Measurements from ENCODE around the gene TRAF7.

The TRAF7 gene

DNA sequence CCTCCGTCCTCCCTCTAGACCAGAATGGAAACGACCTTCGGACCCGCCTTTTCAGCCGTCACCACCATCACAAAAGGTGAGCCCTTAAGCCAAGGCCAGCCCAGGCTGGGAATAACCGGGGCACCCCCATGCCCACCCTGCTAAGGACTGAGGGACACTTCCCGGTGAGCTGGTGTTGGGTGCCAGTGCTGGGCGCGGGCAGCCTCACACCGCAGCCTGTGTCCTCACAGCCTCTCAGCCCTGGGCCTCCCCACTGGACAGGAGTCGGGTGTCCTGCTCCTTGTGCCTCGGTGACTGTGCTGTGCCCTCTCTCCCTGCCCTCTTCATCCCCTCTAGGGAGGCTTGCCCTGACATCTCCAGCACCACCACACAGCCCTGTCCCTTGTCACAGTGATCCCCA, 10.3 kb downstream of the TRAF7 start:
- DNase-seq (ENCODE audit: low read depth), result no peak

DNA sequence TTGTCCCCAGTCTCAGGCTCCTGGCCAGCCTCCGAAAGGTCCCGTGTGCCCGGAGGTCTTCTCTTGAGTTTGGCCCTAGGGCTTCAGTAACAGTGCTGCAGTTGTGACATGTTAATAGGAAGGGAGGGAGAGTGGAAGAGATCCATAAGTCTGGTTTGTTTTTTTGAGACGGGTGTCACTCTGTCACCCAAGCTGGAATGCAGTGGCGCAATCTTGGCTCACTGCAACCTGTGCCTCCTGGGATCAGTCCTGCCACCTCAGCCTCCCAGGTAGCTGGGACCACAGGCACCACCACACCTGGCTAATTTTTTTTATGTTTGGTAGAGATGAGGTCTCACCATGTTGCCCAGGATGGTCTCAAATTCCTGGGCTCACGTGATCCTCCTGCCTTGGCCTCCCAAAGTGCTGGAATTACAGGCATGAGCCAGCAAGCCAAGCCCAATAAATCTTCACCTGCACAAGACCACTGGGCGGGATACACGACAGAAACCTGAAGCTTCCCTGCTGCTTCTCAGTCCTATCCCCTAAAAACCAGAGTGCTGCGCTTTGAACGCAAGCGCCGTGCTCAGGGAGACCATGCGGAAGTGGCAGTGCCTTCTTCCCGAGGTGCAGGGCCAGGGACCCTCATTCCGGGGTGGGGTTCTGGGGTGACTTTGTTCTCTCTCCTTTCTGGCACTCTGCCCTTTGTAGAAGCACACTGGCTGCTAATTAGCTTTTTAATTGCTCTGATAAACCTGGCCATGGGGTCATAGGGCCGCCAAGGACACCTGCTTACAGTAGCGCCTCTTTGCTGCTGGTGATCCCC, 10.9 kb downstream of the TRAF7 start:
- no peak for DNase-seq (ENCODE audit: low read depth)

DNA sequence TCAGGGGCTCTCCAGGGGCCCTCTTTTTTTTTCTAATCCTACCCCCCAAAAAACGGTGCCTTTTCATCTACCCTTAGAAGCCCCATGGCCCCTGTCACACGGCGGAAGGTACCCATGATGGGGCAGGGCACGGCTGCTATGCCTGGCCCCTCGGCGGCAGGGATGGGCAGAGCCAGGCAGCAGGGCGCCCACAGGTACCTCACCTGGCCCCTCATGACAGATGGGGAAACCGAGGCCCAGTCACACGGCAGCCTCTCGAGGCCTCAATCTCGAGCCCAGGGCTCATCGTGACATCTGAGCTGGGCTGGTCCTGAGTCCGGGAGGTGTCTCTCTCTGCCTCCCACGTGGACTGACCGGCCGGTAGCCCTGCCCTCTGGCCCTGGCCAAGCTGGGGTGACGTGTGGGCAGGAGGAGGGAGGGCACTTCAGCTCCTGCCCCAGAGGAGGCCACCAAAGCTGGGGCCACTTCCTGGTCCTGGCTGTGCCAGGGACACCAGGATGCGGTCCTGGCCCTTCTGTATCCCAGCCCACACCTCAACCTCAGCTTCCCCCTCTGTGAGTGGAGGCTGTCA, 11.6 kb downstream of the TRAF7 start:
- DNase-seq (ENCODE audit: low read depth), result no peak

DNA sequence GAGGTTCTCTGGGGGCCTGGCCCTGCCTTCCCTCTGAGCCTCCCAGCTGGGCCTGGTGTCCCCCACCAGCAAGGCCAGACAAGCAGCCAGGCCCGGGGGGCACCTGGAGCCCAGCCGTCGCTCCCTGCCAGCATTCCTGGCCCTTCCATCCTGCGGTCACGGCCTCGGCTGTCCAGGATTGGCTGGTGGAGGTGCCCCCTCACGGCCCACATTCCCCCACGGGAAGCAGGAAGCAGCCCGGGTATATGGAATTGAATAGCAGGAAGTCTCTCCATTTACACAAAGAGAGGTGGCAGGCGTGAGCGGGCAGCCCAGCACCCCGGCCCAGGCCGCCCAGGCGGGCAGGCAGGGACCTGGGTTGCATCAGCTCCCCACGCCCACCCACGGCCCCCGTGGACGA, 14.5 kb downstream of the TRAF7 start:
- DNase-seq (ENCODE audit: low read depth), result no peak

DNA sequence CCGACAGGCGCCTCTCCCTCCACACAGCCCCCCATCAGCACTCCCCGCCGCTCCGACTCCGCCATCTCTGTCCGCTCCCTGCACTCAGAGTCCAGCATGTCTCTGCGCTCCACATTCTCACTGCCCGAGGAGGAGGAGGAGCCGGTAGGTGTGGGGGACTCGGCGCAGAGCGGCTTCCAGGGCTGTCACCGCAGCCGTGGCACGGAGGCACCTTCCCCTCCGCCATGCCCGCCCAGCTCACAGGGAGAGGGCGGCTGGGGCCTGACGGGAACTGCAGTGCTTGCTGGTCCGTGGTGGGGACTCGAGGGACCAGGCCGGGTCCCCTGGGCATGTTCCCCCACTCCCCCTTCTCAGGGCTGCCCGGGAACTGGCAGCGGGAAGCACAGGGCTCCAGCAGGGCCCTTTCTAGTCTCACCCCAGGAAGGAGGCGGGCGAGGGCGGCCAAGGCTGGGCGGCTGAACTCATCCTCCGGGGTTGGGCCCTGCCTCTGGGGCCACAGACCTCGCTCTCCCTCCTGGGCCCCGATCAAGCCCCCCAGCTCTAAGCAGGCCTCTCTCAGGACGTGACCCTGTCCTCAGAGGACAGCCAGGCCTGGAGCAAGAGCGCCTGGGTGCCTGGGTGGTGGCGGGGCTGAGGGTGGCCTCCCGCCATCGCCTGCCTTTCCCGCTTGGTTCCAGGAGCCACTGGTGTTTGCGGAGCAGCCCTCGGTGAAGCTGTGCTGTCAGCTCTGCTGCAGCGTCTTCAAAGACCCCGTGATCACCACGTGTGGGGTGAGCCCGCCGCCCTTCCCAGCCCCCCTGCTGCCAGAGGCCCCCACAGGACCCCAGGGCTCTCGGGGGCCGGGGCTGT, 15.2 kb downstream of the TRAF7 start:
- DNase-seq (ENCODE audit: low read depth), result no peak

DNA sequence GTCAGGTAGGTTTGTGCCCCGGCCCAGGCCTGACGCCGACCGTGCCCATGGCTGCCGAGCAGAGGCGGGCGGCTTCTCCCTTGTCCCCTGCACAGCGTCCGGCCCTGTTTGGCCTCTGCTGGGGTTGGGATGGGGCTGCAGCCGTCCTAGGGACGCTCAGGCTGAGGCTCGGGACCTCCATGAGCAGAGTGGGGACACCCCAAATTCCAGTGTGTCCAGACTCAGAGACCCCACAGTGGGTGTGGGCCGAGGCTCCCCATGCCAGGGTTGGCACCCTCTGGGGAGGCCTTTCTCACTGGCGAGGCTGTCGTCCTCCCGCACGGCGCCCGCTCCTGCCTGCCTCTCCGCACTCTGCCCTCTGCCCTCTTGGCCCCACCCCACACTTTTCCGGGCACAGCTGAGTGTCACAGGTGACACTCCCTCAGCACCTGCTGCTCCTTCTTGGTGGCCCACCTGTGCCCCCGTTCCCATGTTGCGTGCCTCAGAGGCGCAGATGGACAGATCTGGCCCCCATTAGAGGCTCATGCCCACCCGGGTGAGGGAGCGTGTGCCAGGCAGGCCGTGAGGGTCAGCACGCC, 16.1 kb downstream of the TRAF7 start:
- DNase-seq (ENCODE audit: low read depth), result no peak

DNA sequence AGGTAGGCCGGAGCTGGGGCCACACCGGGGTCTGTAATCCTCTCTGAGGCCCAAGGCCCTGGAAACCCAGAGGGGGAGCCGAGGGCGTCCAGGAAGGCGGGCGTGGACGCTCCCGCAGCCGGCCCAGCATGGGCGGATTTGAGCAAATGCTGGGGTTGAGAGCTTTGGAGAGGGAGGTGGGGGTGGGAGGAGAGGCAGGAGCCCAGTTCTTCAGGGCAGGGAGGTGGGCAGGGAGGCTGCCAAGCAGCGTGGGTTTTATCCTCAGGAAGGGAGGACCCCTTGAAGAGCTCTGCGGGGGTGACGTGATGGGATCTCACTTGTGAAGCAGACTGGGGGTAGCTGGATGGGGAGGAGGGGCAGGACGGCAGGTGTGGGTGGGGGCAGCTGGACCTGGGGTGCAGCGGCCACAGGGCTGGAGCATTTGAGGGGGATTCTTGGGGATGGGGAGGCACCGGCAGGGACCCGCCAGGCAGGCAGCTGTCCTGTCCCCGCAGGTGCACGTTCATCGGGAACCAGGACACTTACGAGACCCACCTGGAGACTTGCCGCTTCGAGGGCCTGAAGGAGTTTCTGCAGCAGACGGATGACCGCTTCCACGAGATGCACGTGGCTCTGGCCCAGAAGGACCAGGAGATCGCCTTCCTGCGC, 17.2 kb downstream of the TRAF7 start:
- DNase-seq (ENCODE audit: low read depth), result no peak

DNA sequence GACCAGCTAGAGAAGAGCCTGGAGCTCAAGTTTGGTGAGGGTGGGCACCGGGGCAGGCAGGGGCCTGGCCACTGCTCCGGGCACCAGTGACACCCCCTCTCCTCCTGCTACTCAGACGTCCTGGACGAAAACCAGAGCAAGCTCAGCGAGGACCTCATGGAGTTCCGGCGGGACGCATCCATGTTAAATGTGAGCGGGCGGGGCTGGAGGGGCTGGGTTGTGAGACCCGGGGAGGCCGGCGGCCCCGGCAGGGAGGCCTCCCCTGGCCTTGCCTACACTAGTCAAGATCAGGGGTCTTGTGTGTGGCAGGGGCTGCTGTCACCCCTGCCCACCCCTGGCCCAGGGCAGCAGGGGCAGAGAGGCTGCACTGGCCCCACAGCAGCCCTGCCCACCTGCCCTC, 17.8 kb downstream of the TRAF7 start:
- no peak for DNase-seq (ENCODE audit: low read depth)

DNA sequence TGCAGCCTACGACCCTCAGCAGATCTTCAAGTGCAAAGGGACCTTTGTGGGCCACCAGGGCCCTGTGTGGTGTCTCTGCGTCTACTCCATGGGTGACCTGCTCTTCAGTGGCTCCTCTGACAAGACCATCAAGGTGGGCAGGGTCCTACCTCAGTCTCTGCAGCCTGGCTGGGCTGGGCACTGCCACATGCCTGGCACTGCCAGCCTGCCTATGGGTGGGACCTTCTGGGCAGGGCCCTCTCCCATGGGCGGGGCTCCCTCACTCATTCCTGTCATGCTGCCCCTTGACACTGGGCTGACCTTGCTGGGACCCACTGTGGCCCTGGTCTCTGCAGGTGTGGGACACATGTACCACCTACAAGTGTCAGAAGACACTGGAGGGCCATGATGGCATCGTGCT, 18.3 kb downstream of the TRAF7 start:
- DNase-seq (ENCODE audit: low read depth), result no peak

DNA sequence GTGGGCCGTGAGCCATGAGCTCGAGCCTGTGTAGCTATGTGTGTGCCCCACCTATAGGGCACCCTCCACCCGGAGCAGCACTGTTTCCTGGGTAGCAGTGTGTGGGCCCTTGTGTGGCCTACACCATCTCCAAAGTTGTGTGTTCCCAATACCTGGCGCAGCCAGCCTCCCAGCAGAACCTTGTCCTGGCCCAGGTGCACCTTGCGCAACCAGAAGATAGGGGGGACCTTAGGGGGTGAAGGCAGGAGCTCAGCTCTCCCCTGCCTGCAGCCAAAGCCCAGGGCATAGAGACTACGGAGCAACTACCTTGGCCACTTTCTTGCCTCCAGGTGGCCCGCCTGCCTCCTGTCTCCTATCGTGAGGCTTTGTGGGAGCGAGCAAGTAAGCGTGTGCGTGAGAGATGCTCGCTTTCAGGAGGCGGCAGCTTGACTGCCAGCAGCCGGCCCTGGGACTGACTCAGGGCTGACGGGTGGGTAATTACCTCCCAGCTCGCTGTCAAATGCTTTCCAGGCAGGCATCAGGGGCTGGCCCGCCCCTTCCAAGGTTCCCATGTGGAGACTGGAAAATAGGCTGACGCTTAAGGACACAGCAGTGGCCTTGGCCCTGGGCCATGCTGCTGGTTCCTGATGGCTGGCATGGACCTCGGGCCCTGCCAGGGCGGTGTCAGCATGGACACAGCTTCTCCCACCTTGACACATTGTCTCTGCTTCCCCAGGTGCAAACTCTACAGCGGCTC, 19.0 kb downstream of the TRAF7 start:
- DNase-seq (ENCODE audit: low read depth), result no peak

DNA sequence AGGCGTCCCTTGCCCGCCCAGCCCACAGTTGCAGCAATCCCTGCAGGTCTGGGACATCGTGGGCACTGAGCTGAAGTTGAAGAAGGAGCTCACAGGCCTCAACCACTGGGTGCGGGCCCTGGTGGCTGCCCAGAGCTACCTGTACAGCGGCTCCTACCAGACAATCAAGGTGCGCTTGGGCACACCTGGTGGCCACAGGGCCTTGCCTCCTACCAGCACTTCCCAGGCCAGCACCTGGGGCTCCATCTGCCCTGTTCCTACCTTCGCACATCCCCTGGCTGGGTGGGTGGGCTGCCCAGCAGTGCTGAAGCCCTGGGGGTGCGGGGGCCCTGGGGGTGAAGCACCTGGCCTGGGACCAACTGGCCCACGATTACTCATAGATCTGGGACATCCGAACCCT, 19.9 kb downstream of the TRAF7 start:
- no peak for DNase-seq (ENCODE audit: low read depth)

DNA sequence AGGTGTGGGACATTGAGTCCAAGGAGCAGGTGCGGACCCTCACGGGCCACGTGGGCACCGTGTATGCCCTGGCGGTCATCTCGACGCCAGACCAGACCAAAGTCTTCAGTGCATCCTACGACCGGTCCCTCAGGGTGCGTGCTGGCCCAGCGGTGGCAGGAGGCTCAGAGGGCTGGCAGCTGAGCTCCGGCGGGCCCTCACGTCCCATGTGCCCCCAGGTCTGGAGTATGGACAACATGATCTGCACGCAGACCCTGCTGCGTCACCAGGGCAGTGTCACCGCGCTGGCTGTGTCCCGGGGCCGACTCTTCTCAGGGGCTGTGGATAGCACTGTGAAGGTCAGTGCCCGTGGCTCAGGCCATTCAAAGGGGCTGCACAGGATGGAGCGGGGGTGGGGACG, 20.5 kb downstream of the TRAF7 start:
- no peak for DNase-seq (ENCODE audit: low read depth)

DNA sequence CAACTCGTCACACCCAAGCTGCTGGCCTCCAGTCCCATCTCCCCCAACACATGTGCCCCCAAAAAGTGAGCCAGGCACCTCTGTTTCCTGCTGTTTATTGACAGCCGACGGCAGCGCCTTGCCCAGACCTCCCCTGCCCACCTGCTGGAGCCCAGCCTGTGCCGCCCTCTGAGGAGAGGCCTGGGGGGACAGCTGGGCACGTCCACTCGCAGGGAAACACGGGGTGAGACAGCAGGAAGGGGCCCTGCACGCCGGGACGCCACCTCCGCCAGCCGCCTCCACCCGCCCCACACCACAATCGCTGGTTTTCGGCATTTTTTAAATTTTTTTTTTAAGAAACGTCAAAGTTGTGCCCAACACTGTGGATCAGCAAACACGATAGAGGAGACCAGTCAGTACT, 21.5 kb downstream of the TRAF7 start:
- DNase-seq (ENCODE audit: low read depth), result no peak

DNA sequence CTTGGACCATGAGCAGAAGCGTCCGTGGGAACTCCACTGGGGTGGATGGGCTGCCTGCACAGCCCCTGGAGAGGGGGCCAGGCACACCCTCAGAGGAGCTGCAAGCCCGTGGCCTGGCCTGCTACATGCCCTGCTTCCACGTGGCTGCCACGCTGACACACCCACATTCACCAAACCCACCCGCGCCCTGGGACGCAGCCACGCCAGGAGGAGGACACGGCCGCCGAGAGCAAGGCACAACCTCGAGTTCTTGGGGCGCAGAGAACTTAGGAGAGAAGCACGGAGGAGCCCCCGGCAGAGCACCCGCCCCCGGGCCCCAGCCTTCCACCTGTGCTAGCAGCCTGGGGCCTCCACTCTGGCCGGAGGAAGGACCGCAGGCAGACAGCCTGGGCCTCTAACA, 22.0 kb downstream of the TRAF7 start:
- DNase-seq (ENCODE audit: low read depth), result no peak

DNA sequence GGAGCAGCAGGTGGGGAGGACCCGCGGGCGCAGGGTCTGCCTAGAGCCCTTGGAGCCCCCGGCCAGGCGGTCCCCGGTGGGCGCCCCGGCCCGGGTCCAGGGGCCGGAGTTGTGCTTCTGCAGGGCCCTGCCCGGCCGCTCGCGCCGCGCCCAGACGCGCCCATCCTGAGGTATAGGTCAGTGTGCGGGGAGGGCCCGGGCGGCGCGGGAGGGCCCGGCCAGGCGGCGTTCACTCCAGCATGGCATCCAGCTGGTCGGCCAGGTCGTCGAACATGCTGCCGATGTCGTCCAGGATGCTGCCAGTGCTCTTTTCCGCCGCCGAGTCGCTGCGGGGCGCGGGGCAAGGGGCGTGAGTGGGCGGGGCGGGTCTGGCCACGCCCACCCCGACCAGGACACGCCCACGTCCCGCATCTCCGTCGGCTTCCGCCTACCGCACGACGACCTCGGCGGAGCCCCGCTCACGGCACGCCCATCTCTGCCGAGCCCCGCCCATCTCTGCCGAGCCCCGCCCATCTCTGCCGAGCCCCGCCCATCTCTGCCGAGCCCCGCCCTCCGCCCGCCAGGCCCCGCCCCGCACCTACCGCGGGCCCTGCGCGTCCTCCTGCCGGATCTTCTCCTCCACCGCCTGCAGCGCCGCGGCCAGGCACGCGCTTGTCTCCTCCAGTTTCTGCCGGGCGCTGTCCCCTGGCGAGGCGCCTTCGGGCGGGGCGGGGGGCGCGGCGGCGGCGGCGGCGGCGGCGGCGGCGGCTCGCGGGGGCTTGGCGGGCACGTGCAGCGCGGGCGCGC, 22.9 kb downstream of the TRAF7 start:
- DNase-seq (ENCODE audit: low read depth), result no peak

DNA sequence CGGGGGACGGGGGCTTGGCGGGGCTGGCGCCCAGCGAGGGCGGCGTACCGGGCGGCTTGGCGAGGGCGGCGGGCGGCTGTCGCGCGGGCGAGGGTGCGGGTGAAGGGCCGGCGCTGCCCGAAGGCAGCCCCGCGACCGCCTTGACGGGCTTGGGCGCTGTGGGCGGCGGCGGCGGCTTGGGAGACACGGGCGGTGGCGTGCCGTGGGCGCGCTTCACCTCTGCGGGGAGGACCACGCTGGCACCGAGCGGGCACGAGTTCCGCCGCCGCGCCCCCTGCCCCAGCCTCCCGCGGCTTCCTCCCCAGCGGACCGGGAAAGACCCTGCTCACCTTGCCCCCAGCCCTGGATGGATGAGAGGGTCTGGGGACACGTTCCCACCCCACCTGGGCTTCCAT, 23.5 kb downstream of the TRAF7 start:
- DNase-seq (ENCODE audit: low read depth), result no peak

DNA sequence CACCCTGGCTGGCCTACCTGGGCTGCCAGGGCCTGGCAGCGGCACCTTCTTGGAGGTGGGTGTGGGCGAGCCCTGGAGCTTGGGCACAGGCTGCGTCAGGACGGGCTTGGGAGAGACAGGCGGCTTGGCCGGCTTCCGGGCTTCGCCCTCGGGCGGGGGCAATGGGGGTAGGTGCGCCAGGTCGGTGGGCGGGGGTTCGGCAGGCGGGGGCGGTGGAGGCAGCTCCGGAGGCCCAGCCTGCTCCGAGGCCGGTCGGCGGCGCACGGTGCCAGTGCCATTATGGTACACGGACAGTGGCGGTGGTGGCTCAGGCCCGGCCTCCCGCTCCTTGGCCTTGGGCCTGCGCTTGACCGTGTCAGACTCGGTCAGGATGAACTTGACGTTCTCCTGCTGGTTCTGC, 24.0 kb downstream of the TRAF7 start:
- DNase-seq (ENCODE audit: low read depth), result no peak

DNA sequence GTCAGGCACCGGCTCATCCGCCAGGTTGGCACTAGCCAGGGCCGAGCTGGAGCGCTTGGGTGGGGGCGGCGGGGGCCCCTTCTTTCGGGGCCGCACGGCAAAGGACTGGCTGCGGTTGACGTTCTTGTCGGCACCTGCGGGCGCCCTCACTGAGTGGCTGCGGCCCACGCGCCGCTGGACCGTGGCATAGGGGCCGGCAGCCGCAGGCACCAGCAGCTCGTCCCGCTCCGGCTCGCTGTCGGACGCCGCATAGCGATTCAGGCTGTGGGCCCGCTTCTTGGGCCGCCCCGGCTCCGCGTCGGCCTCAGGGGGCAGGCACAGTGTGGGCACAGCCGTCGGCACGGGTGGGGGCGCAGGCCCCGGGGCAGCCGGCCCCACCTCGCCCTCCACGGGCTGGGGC, 24.9 kb downstream of the TRAF7 start:
- DNase-seq (ENCODE audit: low read depth), result no peak

DNA sequence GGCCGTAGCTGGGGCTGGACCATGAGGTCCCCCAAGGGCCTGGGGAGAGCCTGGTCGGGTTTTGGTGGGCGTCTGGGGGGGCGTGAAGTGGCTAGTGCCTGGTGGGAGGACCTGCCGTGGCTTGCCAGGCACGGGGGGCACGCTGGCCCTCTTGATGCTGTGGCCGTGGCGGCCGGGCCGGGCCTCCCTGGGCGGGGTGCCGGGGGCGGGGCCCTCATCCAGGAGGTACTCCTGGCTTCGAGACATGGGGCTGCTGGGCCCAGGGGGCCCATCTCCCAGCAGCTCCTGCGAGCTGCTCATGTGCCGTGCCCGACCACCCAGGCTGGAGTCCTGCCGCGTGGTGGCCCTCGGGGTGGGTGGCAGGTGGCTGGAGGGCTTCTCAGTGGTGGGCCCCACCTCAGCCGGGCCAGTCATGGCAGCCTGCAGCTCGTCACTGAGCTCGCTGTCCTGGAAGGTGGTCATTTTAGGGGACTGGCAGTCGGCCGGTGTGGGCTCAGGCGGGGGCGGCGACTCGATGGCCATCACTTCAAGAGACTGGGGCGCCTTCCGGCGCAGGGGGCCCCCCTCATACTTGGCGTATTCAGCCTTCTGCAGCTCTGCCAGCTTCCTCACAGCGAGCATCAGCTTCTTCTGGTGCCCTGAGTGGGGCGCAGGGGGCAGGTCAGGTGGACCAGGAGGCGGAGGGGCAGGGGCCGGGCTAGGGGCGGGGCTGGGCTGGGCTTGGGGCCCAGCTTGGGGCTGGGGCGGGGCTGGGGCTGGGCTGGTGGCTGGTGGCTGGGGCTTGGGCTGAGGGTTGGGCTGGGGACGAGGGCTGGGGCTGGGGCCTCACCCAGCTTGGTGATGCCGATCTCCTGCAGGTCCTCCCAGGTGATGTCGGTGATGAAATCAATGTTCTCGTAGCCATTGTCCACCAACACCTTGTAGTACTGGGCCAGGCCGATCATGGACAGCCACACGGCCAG, 25.7 kb downstream of the TRAF7 start:
- DNase-seq (ENCODE audit: low read depth), result no peak

DNA sequence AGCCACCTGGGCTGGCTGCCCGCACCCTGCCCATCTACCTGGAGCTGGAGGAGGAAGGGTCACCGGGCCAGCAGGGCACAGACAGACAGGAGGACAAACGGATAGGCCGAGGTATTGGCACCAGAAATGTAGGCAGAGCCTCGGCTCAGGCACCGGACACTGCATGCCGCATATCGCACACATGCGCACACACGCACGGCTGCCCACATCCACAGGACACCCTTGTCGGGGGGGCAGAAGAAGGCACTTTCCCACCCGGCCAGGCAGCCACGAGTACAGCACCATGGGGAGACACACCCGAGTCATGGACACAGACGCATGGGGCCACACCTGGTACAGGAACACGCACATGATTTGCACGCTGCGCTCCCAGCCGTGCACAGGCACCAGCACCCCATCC, 26.4 kb downstream of the TRAF7 start:
- no peak for DNase-seq (ENCODE audit: low read depth)
